ENCODE measurements around the gene FASTK. TPM values are rescaled to one million over a fixed set of nuclear protein-coding genes. Genes with fewer than 3 reads are reported as not detected.
A peak's percentile ranks its signal among the peaks of the same experiment; 100 is the strongest.

FASTK gene
- total and polyA plus RNA-seq, 4 donors: 28.9 to 108 (median 89.9) TPM

DNA sequence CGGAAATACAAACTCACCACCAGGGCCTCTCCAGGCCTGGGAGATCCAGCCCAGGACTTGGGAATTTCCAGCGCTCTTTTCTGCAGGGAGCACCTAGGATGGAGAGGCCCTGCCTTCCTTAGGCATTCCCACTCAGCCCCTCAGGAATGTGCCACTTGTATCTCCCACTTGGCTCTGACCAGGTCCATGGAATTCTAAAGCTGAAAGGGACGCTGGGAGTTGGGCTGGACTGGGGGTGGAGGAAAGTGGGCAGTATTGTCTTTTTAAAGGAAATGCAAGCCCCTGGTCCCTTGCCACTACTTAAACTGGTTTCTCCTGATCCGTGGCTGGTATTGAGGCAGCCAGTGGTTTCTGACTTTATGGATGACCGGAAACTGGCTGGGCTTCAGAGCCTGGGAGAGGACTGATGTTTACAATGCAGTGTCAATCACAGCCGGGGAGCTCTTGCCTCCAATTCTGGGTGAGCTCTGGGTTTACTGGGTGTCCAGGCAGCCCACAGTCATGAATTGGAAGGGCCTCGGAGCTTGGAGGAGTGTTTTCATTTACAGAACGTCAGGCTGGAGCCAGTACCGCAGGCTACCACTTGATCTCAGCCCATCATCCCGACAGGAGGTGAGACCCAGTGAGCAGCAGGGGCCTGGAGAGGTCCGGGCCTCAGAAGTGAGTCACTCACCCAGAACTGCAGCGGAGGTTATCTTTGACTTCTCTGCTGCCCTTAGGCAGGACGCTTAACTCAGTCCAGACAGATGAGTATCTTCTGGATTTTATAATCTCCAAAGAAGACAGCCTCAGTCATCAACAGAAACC lies 32.9 kb upstream of the FASTK start:
- H3K4me3 ChIP-seq: no peak overlapping the region

GRCh38 chr7:151110941-151111645 lies 30.5 kb upstream of the FASTK start:
- peaks cover 0 to 3% (median 0%) of the 10 kb centered on the region in 4 donors for H3K36me3 ChIP-seq (ENCODE audit: control insufficient read depth in 4 of 4, insufficient read depth in 4 of 4, low read length in 4 of 4)
- peaks cover 0 to 16% (median 10%) of the 10 kb centered on the region in 5 donors for H3K4me1 ChIP-seq (ENCODE audit: control insufficient read depth in 5 of 5, insufficient read depth in 5 of 5, low read length in 5 of 5)
- H3K9ac ChIP-seq (ENCODE audit: insufficient read depth in 1 of 2, low read length in 2 of 2): no peak overlapping the region
- peaks cover 0 to 3% (median 0%) of the 10 kb centered on the region in 3 donors for H3K27me3 ChIP-seq (ENCODE audit: control insufficient read depth in 3 of 3, insufficient read depth in 3 of 3, low read length in 2 of 3)
- DNase-seq (peak; percentile 78 to 84 (median 78)), ATAC-seq (ENCODE audit: insufficient read depth, low FRiP score) (peak; percentile 67)
- peak; percentile 82 for TF ChIP-seq CTCF (IDR thresholded peaks at IDR 0.05; ENCODE audit: control extremely low read depth, extremely low read depth)
- H3K4me3 ChIP-seq: no peak overlapping the region
- peak overlapping the region in 1 of 2 donors; percentile 16 for H3K27ac ChIP-seq (ENCODE audit: low read depth in 1 of 2, low read length in 1 of 2)
- WGBS, 2 donors: 43 to 45% methylated on average over 18 to 20 of the region's 20 CpGs
- H3K9me3 ChIP-seq (ENCODE audit: control insufficient read depth in 4 of 4, insufficient read depth in 3 of 4, low read length in 3 of 4): no peaks in the 10 kb centered on the region

More for the DNA sequence above, 32.9 kb upstream of the FASTK start:
- Histone ChIP-seq H3K27me3 (ENCODE audit: control insufficient read depth in 3 of 3, insufficient read depth in 3 of 3, low read length in 2 of 3) (peaks cover 0 to 3% (median 0%) of the 10 kb centered on the region in 3 donors), H3K9ac (ENCODE audit: insufficient read depth in 1 of 2, low read length in 2 of 2) (no peak overlapping the region), H3K9me3 (ENCODE audit: control insufficient read depth in 4 of 4, insufficient read depth in 3 of 4, low read length in 3 of 4) (no peaks in the 10 kb centered on the region), H3K27ac (ENCODE audit: low read depth in 1 of 2, low read length in 1 of 2) (peak overlapping the region in 1 of 2 donors; percentile 53), H3K4me1 (ENCODE audit: control insufficient read depth in 5 of 5, insufficient read depth in 5 of 5, low read length in 5 of 5) (peaks cover 0 to 16% (median 11%) of the 10 kb centered on the region in 5 donors), H3K36me3 (ENCODE audit: control insufficient read depth in 4 of 4, insufficient read depth in 4 of 4, low read length in 4 of 4) (peaks cover 0 to 19% (median 2%) of the 10 kb centered on the region in 4 donors)
- no peak for TF ChIP-seq CTCF (IDR thresholded peaks at IDR 0.05; ENCODE audit: control extremely low read depth, extremely low read depth)
- 57 to 78% methylated on average over 13 of the region's 13 CpGs for WGBS, 2 donors
- DNase-seq: peak; percentile 71 to 84 (median 76)
- peak; percentile 23 for ATAC-seq (ENCODE audit: insufficient read depth, low FRiP score)

- peak overlapping the region in 1 of 2 donors; percentile 16 for H3K27ac ChIP-seq (ENCODE audit: low read depth in 1 of 2, low read length in 1 of 2)
- 77 to 82% methylated on average over 11 of the region's 11 CpGs for WGBS, 2 donors
- DNase-seq: no peak
- ATAC-seq (ENCODE audit: insufficient read depth, low FRiP score): no peak
- no peaks in the 10 kb centered on the region for H3K9me3 ChIP-seq (ENCODE audit: control insufficient read depth in 4 of 4, insufficient read depth in 3 of 4, low read length in 3 of 4)
- H3K36me3 ChIP-seq (ENCODE audit: control insufficient read depth in 4 of 4, insufficient read depth in 4 of 4, low read length in 4 of 4): peaks cover 0 to 3% (median 0%) of the 10 kb centered on the region in 4 donors
- H3K27me3 ChIP-seq (ENCODE audit: control insufficient read depth in 3 of 3, insufficient read depth in 3 of 3, low read length in 2 of 3): peaks cover 0 to 3% (median 0%) of the 10 kb centered on the region in 3 donors
- no peak overlapping the region for H3K9ac ChIP-seq (ENCODE audit: insufficient read depth in 1 of 2, low read length in 2 of 2)
- H3K4me1 ChIP-seq (ENCODE audit: control insufficient read depth in 5 of 5, insufficient read depth in 5 of 5, low read length in 5 of 5): peaks cover 0 to 16% (median 7%) of the 10 kb centered on the region in 5 donors
- no peak for TF ChIP-seq CTCF (IDR thresholded peaks at IDR 0.05; ENCODE audit: control extremely low read depth, extremely low read depth)
- no peak overlapping the region for H3K4me3 ChIP-seq
These were observed 29.8 kb upstream of the FASTK start for GRCh38 chr7:151110236-151110940.

Data from lung (tissue), 12 donors.